Stomach (tissue), 9 donors: ENCODE data around the gene EIF5A2. TPM values are rescaled to one million over a fixed set of nuclear protein-coding genes. Genes with fewer than 3 reads are reported as not detected.
A peak's percentile ranks its signal among the peaks of the same experiment; 100 is the strongest.
"Not testable (repeated sequence)": the region's sequence is repeated elsewhere in the genome, so short reads cannot be mapped to it uniquely, and the experiment has no call there.

Source experiments
- DNase-seq, 2 donors: peaks; one replicate each; pipeline versions ENCODE4 v3.0.0 to v3.0.0-alpha.2; 2013 to 2019
- H3K27ac ChIP-seq, 5 donors: fragments of 200-600 bp in 4 of 5; sonication (generic) in 4 of 5; one replicate each; pipeline ENCODE4 v1.5.1; 2013 to 2019; ENCODE audit warnings: mild to moderate bottlenecking in 1 of 5, moderate library complexity in 1 of 5
- H3K27me3 ChIP-seq, 3 donors: fragments of 200-600 bp; sonication (generic); one replicate each; pipeline ENCODE4 v1.5.1; 2017 to 2019; ENCODE audit warnings: mixed run types in 1 of 3
- H3K36me3 ChIP-seq, 4 donors: fragments of 200-600 bp; sonication (generic); 1 replicate in 3 of 4; 2 replicates in 1 of 4; pipeline ENCODE4 v1.5.1; 2016 to 2019
- H3K4me1 ChIP-seq, 4 donors: fragments of 200-600 bp; sonication (generic); one replicate each; pipeline ENCODE4 v1.5.1; 2016 to 2019
- H3K4me3 ChIP-seq, 4 donors: fragments of 200-600 bp; sonication (generic) in 3 of 4; one replicate each; pipeline ENCODE4 v1.5.1; 2016 to 2019; ENCODE audit warnings: mild to moderate bottlenecking in 1 of 4
- H3K9me3 ChIP-seq, 4 donors: fragments of 200-600 bp; sonication (generic); one replicate each; pipeline ENCODE4 v1.5.1; 2016 to 2019
- EP300 ChIP-seq: sonication (generic); formaldehyde crosslinking; IDR thresholded peaks from one replicate; pipeline ENCODE4 v1.6.1; 2017; ENCODE audit warnings: antibody characterized with exemption
- POLR2A ChIP-seq, 4 donors: fragments of 450-650 bp; IDR thresholded peaks; one replicate each; pipeline ENCODE4 v1.6.1; 2016; ENCODE audit warnings: antibody characterized with exemption in 4 of 4, control low read depth in 2 of 4, mild to moderate bottlenecking in 1 of 4, moderate library complexity in 1 of 4
- POLR2AphosphoS5 ChIP-seq, 3 donors: sonication (generic); formaldehyde crosslinking; IDR thresholded peaks; one replicate each; pipeline ENCODE4 v1.6.1; 2016; ENCODE audit warnings: antibody characterized with exemption in 3 of 3
- WGBS, 5 donors: extraction: QIAGEN DNeasy Blood & Tissue Kit in 3 of 5; methylation state at CpG; one replicate each; pipeline versions ENCODE4 v1.1.5 to v1.1.7; 2013 to 2018; 5-methylcytosine and 5-hydroxymethylcytosine counted together
- intact Hi-C: fragments of 100-400 bp; cut with DNase I; formaldehyde crosslinking; loops from one replicate; pipeline ENCODE4 v1.15.1; 2023; ENCODE audit warnings: low total_unique reads
- polyA plus RNA-seq, 3 donors: library from polyadenylated mRNA; stranded (reverse); fragments of 200-250 nt; gene quantifications; one replicate each; pipeline ENCODE4 v1.2.3, GENCODE V29; 2013
- total RNA-seq, 5 donors: library from RNA; depleted of rRNA; stranded (reverse); fragments of >200 nt; gene quantifications; one replicate each; pipeline versions ENCODE4 v1.1.0 to v1.2.3, GENCODE V29; 2014 to 2016
- TF ChIP-seq, protein P1 (sequence below), 7 experiments: fragments of 450-650 bp in 4 of 7; fragments of 200-600 bp in 3 of 7; sonication (generic) in 3 of 7; IDR thresholded peaks; one replicate each; pipeline ENCODE4 v1.5.1; 2016 to 2019; ENCODE audit warnings: antibody characterized with exemption in 7 of 7, control low read depth in 2 of 7, mild to moderate bottlenecking in 1 of 7
- donor health status: healthy with polysubstance abuse.
- donor health status: Bipolar disorder and iron deficiency.
- donor health status: healthy.

Gene EIF5A2
- total and polyA plus RNA-seq, 8 donors: 1.5 to 27.2 (median 4.8) TPM

- H3K4me1 ChIP-seq: no peaks in the 10 kb centered on the region
- whole genome bisulfite sequencing, 5 donors: 97 to 98% (median 98%) methylated on average over 8 of the region's 8 CpGs
- intact Hi-C loops: no loop called here
These were observed 14.5 kb downstream of the EIF5A2 start for GRCh38 chr3:170893895-170894294.

DNA sequence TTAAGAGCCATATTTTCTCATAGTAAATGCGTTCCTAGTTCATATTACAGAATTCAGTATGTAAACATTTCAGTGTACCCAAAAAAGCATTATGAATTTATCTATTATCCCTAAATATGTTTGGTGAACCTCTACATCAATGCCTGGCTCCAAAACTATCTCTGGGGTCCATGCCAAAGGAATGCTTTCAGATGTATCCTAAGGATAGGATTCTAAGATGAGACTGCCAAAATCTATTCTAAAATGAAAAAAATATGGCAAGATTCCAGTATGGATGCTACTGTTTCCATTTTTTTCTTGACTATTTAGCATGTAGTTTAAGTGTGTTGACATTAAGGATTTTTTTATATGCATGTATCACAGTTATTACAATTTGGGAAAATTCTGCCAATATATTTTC is 18.8 kb downstream of the EIF5A2 start:
- intact Hi-C loops: no loop called here
- Histone ChIP-seq H3K4me3 (no peak overlapping the region), H3K27ac (no peak overlapping the region), H3K36me3 (peaks cover 0 to 8% (median 4%) of the 10 kb centered on the region in 4 donors), H3K9me3 (no peaks in the 10 kb centered on the region), H3K27me3 (no peaks in the 10 kb centered on the region), H3K4me1 (no peaks in the 10 kb centered on the region)
- TF ChIP-seq, protein P1, sequence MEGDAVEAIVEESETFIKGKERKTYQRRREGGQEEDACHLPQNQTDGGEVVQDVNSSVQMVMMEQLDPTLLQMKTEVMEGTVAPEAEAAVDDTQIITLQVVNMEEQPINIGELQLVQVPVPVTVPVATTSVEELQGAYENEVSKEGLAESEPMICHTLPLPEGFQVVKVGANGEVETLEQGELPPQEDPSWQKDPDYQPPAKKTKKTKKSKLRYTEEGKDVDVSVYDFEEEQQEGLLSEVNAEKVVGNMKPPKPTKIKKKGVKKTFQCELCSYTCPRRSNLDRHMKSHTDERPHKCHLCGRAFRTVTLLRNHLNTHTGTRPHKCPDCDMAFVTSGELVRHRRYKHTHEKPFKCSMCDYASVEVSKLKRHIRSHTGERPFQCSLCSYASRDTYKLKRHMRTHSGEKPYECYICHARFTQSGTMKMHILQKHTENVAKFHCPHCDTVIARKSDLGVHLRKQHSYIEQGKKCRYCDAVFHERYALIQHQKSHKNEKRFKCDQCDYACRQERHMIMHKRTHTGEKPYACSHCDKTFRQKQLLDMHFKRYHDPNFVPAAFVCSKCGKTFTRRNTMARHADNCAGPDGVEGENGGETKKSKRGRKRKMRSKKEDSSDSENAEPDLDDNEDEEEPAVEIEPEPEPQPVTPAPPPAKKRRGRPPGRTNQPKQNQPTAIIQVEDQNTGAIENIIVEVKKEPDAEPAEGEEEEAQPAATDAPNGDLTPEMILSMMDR (IDR thresholded peaks at IDR 0.05): no peak
- TF ChIP-seq POLR2A (IDR thresholded peaks at IDR 0.05) (no peak), POLR2AphosphoS5 (IDR thresholded peaks at IDR 0.05) (no peak), EP300 (no peak)
- WGBS, 5 donors: 58 to 69% (median 62%) methylated on average over 1 of the region's 1 CpG
- DNase-seq: peak in 1 of 2 donors; percentile 52

More at GRCh38 chr3:170893895-170894294, 14.5 kb downstream of the EIF5A2 start:
- H3K27me3 ChIP-seq: no peaks in the 10 kb centered on the region
- H3K36me3 ChIP-seq: peaks cover 0 to 23% (median 7%) of the 10 kb centered on the region in 4 donors
- H3K9me3 ChIP-seq: no peaks in the 10 kb centered on the region
- TF ChIP-seq EP300: no peak
- no peak for TF ChIP-seq POLR2AphosphoS5 (IDR thresholded peaks at IDR 0.05)
- no peak for TF ChIP-seq POLR2A (IDR thresholded peaks at IDR 0.05)
- TF ChIP-seq, protein P1 (IDR thresholded peaks at IDR 0.05): no peak
- DNase-seq: no peak
- H3K4me3 ChIP-seq: no peak overlapping the region
- no peak overlapping the region for H3K27ac ChIP-seq

DNA sequence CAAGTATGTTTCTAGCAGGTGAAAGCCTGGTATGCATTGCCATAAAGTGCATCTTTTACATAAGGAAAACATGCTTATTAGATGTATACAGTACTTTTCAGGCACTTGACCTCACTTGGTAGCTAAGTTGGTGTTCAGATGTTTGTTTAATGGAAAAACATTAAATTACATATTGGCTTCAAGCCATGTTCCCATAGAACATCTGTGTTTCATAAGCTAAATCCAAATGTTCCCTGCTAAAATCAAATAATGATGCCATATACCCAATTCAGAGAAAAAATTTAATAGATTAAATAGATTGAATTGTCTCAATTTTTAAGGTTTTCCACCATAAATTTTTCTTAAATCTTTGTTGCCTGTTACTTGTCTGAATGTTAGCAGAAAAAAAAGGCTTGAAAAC is 19.3 kb downstream of the EIF5A2 start:
- intact Hi-C loops: no loop called here
- Histone ChIP-seq H3K36me3 (peaks cover 0 to 8% (median 4%) of the 10 kb centered on the region in 4 donors), H3K4me1 (no peaks in the 10 kb centered on the region), H3K9me3 (no peaks in the 10 kb centered on the region), H3K27me3 (no peaks in the 10 kb centered on the region), H3K4me3 (no peak overlapping the region), H3K27ac (no peak overlapping the region)
- peak in 1 of 2 donors; percentile 13 for DNase-seq
- TF ChIP-seq POLR2A (IDR thresholded peaks at IDR 0.05) (no peak), POLR2AphosphoS5 (IDR thresholded peaks at IDR 0.05) (no peak), EP300 (no peak)
- TF ChIP-seq, protein P1 (IDR thresholded peaks at IDR 0.05): no peak

GRCh38 chr3:170884109-170884930 is 24.1 kb downstream of the EIF5A2 start:
- intact Hi-C loops, H3K27ac ChIP-seq, H3K4me3 ChIP-seq, H3K9me3 ChIP-seq, H3K4me1 ChIP-seq, H3K36me3 ChIP-seq, H3K27me3 ChIP-seq, DNase-seq: not testable (repeated sequence)
- 86 to 92% (median 88%) methylated on average over 20 of the region's 24 CpGs for WGBS, 5 donors

GRCh38 chr3:170878688-170879087 is 29.7 kb downstream of the EIF5A2 start:
- intact Hi-C loops, H3K27me3 ChIP-seq, H3K36me3 ChIP-seq, H3K4me1 ChIP-seq, H3K27ac ChIP-seq, DNase-seq, H3K4me3 ChIP-seq, H3K9me3 ChIP-seq: not testable (repeated sequence)
- 78 to 100% (median 85%) methylated on average over 1 to 3 of the region's 5 CpGs for WGBS, 5 donors

GRCh38 chr3:170877311-170877710 is 31.1 kb downstream of the EIF5A2 start:
- H3K4me1 ChIP-seq, H3K27ac ChIP-seq, H3K9me3 ChIP-seq, DNase-seq, H3K4me3 ChIP-seq, intact Hi-C loops, H3K36me3 ChIP-seq, H3K27me3 ChIP-seq: not testable (repeated sequence)
- 89 to 94% (median 93%) methylated on average over 6 of the region's 6 CpGs for WGBS, 5 donors
